Suprapubic skin (tissue), 4 donors: ENCODE results near the gene LPCAT3. TPM values are rescaled to one million over a fixed set of nuclear protein-coding genes. Genes with fewer than 3 reads are reported as not detected.

Experiments
- DNase-seq, 2 donors: peaks; one replicate each; pipeline ENCODE4 v3.0.0-alpha.2; 2019; ENCODE audit warnings: low spot score in 2 of 2
- H3K27ac ChIP-seq: fragments of 200-600 bp; sonication (generic); one replicate; pipeline ENCODE4 v1.5.1; 2019
- H3K27me3 ChIP-seq: fragments of 200-600 bp; sonication (generic); one replicate; pipeline ENCODE4 v1.5.1; 2019
- H3K36me3 ChIP-seq: fragments of 200-600 bp; sonication (generic); one replicate; pipeline ENCODE4 v1.5.1; 2019
- H3K4me1 ChIP-seq: fragments of 200-600 bp; sonication (generic); one replicate; pipeline ENCODE4 v1.5.1; 2019
- H3K4me3 ChIP-seq: fragments of 200-600 bp; sonication (generic); one replicate; pipeline ENCODE4 v1.5.1; 2019; ENCODE audit warnings: mild to moderate bottlenecking
- H3K9me3 ChIP-seq: fragments of 200-600 bp; sonication (generic); one replicate; pipeline ENCODE4 v1.5.1; 2019
- CTCF ChIP-seq, 2 donors: fragments of 200-600 bp in 1 of 2; fragments of 450-650 bp in 1 of 2; sonication (generic) in 1 of 2; IDR thresholded peaks; one replicate each; pipeline ENCODE4 v1.5.1; 2016 to 2019; ENCODE audit warnings: antibody characterized with exemption in 2 of 2, mild to moderate bottlenecking in 1 of 2, moderate library complexity in 1 of 2
- EP300 ChIP-seq: sonication (generic); formaldehyde crosslinking; IDR thresholded peaks from one replicate; pipeline ENCODE4 v1.6.1; 2017; ENCODE audit warnings: antibody characterized with exemption
- POLR2A ChIP-seq, 2 donors: fragments of 450-650 bp; IDR thresholded peaks; one replicate each; pipeline ENCODE4 v1.6.1; 2017; ENCODE audit warnings: antibody characterized with exemption in 2 of 2, mild to moderate bottlenecking in 2 of 2, moderate library complexity in 2 of 2
- POLR2AphosphoS5 ChIP-seq, 3 donors: sonication (generic); formaldehyde crosslinking; IDR thresholded peaks; one replicate each; pipeline ENCODE4 v1.6.1; 2017; ENCODE audit warnings: antibody characterized with exemption in 3 of 3
- WGBS: methylation state at CpG from one replicate; pipeline ENCODE4 v1.1.5; 2018; 5-methylcytosine and 5-hydroxymethylcytosine counted together
- total RNA-seq, 4 donors: library from RNA; depleted of rRNA; stranded (reverse); fragments of >200 nt; gene quantifications; one replicate each; pipeline ENCODE4 v1.1.0, GENCODE V29; 2016

Gene LPCAT3
- total RNA-seq, 4 donors from 2014 or later = 51.3 to 79.3 (median 56.8) TPM

- peaks cover 7% of the 10 kb centered on the region for H3K36me3 ChIP-seq
- TF ChIP-seq CTCF (IDR thresholded peaks at IDR 0.05) (no peak), POLR2A (IDR thresholded peaks at IDR 0.05) (no peak), POLR2AphosphoS5 (IDR thresholded peaks at IDR 0.05) (no peak), EP300 (no peak)
- peak overlapping the region; percentile 55 for H3K27ac ChIP-seq
- peak; percentile 75 to 79 for DNase-seq
- H3K4me3 ChIP-seq = peak overlapping the region; percentile 44
- H3K27me3 ChIP-seq = no peaks in the 10 kb centered on the region
- 65% methylated on average over 21 of the region's 24 CpGs for WGBS
- H3K9me3 ChIP-seq = no peaks in the 10 kb centered on the region
- H3K4me1 ChIP-seq = peaks cover 25% of the 10 kb centered on the region
These were observed 64.6 kb downstream of the LPCAT3 start for GRCh38 chr12:6953442-6954315.

GRCh38 chr12:6952863-6953441, 65.3 kb downstream of the LPCAT3 start:
- H3K4me1 ChIP-seq = peaks cover 17% of the 10 kb centered on the region
- WGBS = 85% methylated on average over 12 of the region's 15 CpGs

GRCh38 chr12:6952121-6952862, 66.0 kb downstream of the LPCAT3 start:
- Histone ChIP-seq H3K27ac (peak overlapping the region; percentile 63), H3K4me1 (peaks cover 12% of the 10 kb centered on the region), H3K27me3 (no peaks in the 10 kb centered on the region), H3K36me3 (peaks cover 7% of the 10 kb centered on the region), H3K9me3 (no peaks in the 10 kb centered on the region), H3K4me3 (peak overlapping the region; percentile 44)
- peak in 1 of 2 donors; percentile 77 for DNase-seq
- 75% methylated on average over 20 of the region's 22 CpGs for WGBS
- no peak for TF ChIP-seq POLR2A (IDR thresholded peaks at IDR 0.05)
- TF ChIP-seq POLR2AphosphoS5 (IDR thresholded peaks at IDR 0.05) = no peak
- no peak for TF ChIP-seq EP300
- no peak for TF ChIP-seq CTCF (IDR thresholded peaks at IDR 0.05)

More at GRCh38 chr12:6952863-6953441, 65.3 kb downstream of the LPCAT3 start:
- Histone ChIP-seq H3K36me3 (peaks cover 7% of the 10 kb centered on the region), H3K4me3 (peak overlapping the region; percentile 44), H3K9me3 (no peaks in the 10 kb centered on the region), H3K27me3 (no peaks in the 10 kb centered on the region), H3K27ac (peak overlapping the region; percentile 55)
- TF ChIP-seq POLR2AphosphoS5 (IDR thresholded peaks at IDR 0.05) = no peak
- TF ChIP-seq POLR2A (IDR thresholded peaks at IDR 0.05) = no peak
- no peak for TF ChIP-seq CTCF (IDR thresholded peaks at IDR 0.05)
- TF ChIP-seq EP300 = no peak
- no peak for DNase-seq

GRCh38 chr12:6951551-6952120, 66.6 kb downstream of the LPCAT3 start:
- TF ChIP-seq POLR2A (IDR thresholded peaks at IDR 0.05) (no peak), CTCF (IDR thresholded peaks at IDR 0.05) (no peak), POLR2AphosphoS5 (IDR thresholded peaks at IDR 0.05) (no peak), EP300 (no peak)

More at GRCh38 chr12:6951551-6952120, 66.6 kb downstream of the LPCAT3 start:
- H3K4me3 ChIP-seq = peak overlapping the region; percentile 44
- WGBS = 65% methylated on average over 8 of the region's 20 CpGs
- peak overlapping the region; percentile 63 for H3K27ac ChIP-seq
- H3K36me3 ChIP-seq = peaks cover 7% of the 10 kb centered on the region
- no peaks in the 10 kb centered on the region for H3K27me3 ChIP-seq
- H3K9me3 ChIP-seq = no peaks in the 10 kb centered on the region
- H3K4me1 ChIP-seq = peaks cover 15% of the 10 kb centered on the region
- DNase-seq = no peak
